ENCODE results near the gene GOLGA1. TPM values are rescaled to one million over a fixed set of nuclear protein-coding genes. Genes with fewer than 3 reads are reported as not detected.

Gene GOLGA1
- total RNA-seq, 1 donor from 2014 or later: 16.3 TPM

- H3K36me3 ChIP-seq (ENCODE audit: control insufficient read depth, insufficient read depth, low read length): peaks cover 3% of the 10 kb centered on the region
- H3K4me3 ChIP-seq (ENCODE audit: low read depth, low read length): no peak overlapping the region
- DNase-seq (ENCODE audit: low read depth): no peak
Observed at GRCh38 chr9:124880501-124880900, 60.4 kb downstream of the GOLGA1 start.

GRCh38 chr9:124879226-124879625 lies 61.7 kb downstream of the GOLGA1 start:
- no peak for TF ChIP-seq CTCF (IDR thresholded peaks at IDR 0.05; ENCODE audit: insufficient read depth, low read length, poor library complexity, severe bottlenecking)
- H3K36me3 ChIP-seq (ENCODE audit: control insufficient read depth, insufficient read depth, low read length): peaks cover 4% of the 10 kb centered on the region
- H3K4me3 ChIP-seq (ENCODE audit: low read depth, low read length): no peak overlapping the region
- DNase-seq (ENCODE audit: low read depth): no peak
- no peaks in the 10 kb centered on the region for H3K27me3 ChIP-seq (ENCODE audit: control insufficient read depth, insufficient read depth, low read length)

More at GRCh38 chr9:124880501-124880900, 60.4 kb downstream of the GOLGA1 start:
- TF ChIP-seq CTCF (IDR thresholded peaks at IDR 0.05; ENCODE audit: insufficient read depth, low read length, poor library complexity, severe bottlenecking): no peak
- no peaks in the 10 kb centered on the region for H3K27me3 ChIP-seq (ENCODE audit: control insufficient read depth, insufficient read depth, low read length)

- no peak for DNase-seq (ENCODE audit: low read depth)
- no peak for TF ChIP-seq CTCF (IDR thresholded peaks at IDR 0.05; ENCODE audit: insufficient read depth, low read length, poor library complexity, severe bottlenecking)
- Histone ChIP-seq H3K4me3 (ENCODE audit: low read depth, low read length) (no peak overlapping the region), H3K27me3 (ENCODE audit: control insufficient read depth, insufficient read depth, low read length) (no peaks in the 10 kb centered on the region), H3K36me3 (ENCODE audit: control insufficient read depth, insufficient read depth, low read length) (peaks cover 5% of the 10 kb centered on the region)
Observed at GRCh38 chr9:124878518-124878917, 62.4 kb downstream of the GOLGA1 start.

GRCh38 chr9:124878021-124878420 lies 62.9 kb downstream of the GOLGA1 start:
- no peak for TF ChIP-seq CTCF (IDR thresholded peaks at IDR 0.05; ENCODE audit: insufficient read depth, low read length, poor library complexity, severe bottlenecking)
- no peak for DNase-seq (ENCODE audit: low read depth)
- H3K4me3 ChIP-seq (ENCODE audit: low read depth, low read length): no peak overlapping the region
- H3K36me3 ChIP-seq (ENCODE audit: control insufficient read depth, insufficient read depth, low read length): peaks cover 8% of the 10 kb centered on the region
- no peaks in the 10 kb centered on the region for H3K27me3 ChIP-seq (ENCODE audit: control insufficient read depth, insufficient read depth, low read length)

GRCh38 chr9:124877021-124877782 lies 63.7 kb downstream of the GOLGA1 start:
- no peak for TF ChIP-seq CTCF (IDR thresholded peaks at IDR 0.05; ENCODE audit: insufficient read depth, low read length, poor library complexity, severe bottlenecking)
- DNase-seq (ENCODE audit: low read depth): no peak
- Histone ChIP-seq H3K4me3 (ENCODE audit: low read depth, low read length) (no peak overlapping the region), H3K27me3 (ENCODE audit: control insufficient read depth, insufficient read depth, low read length) (no peaks in the 10 kb centered on the region), H3K36me3 (ENCODE audit: control insufficient read depth, insufficient read depth, low read length) (peaks cover 8% of the 10 kb centered on the region)

GRCh38 chr9:124875501-124875900 lies 65.4 kb downstream of the GOLGA1 start:
- no peak for TF ChIP-seq CTCF (IDR thresholded peaks at IDR 0.05; ENCODE audit: insufficient read depth, low read length, poor library complexity, severe bottlenecking)
- Histone ChIP-seq H3K4me3 (ENCODE audit: low read depth, low read length) (no peak overlapping the region), H3K36me3 (ENCODE audit: control insufficient read depth, insufficient read depth, low read length) (peaks cover 8% of the 10 kb centered on the region), H3K27me3 (ENCODE audit: control insufficient read depth, insufficient read depth, low read length) (no peaks in the 10 kb centered on the region)
- no peak for DNase-seq (ENCODE audit: low read depth)

Data from kidney epithelial cell (primary cell).